Spleen (tissue), 7 donors: Measurements from ENCODE around the gene DNM2.

Experiments used
- CTCF ChIP-seq, 11 experiments: fragments of 200-600 bp in 7 of 11; fragments of 450-650 bp in 4 of 11; sonication (generic) in 4 of 11; IDR thresholded peaks in 8 of 11; conservative IDR thresholded peaks in 3 of 11; 1 replicate in 7 of 11; 2 replicates in 4 of 11; pipeline versions ENCODE4 v1.4.0 to v1.8.0; 2016 to 2021; ENCODE audit warnings: antibody characterized with exemption in 11 of 11, inconsistent platforms in 4 of 11, mild to moderate bottlenecking in 1 of 11
- POLR2A ChIP-seq, 3 donors: fragments of 450-650 bp; IDR thresholded peaks; one replicate each; pipeline ENCODE4 v1.5.1; 2017; ENCODE audit warnings: antibody characterized with exemption in 3 of 3, mild to moderate bottlenecking in 1 of 3
- donor health status: DM: no; HTN: no; CAD: no; lungs with moderate emphysema.
- donor health status: DM: no; HTN: no; CAD: no.
- donor health status: DM: no; HTN: no; CAD: no.

- no peak for TF ChIP-seq CTCF (IDR thresholded peaks at IDR 0.05 in 8 of 11, conservative IDR thresholded peaks at IDR 0.05 in 3 of 11)
- TF ChIP-seq POLR2A (IDR thresholded peaks at IDR 0.05): no peak
Observed at GRCh38 chr19:10723591-10723990, 5.7 kb downstream of the DNM2 start.
